Bronchial epithelial cell (primary cell): ENCODE data around the gene SNX12. TPM values are rescaled to one million over a fixed set of nuclear protein-coding genes. Genes with fewer than 3 reads are reported as not detected.
"Not testable (repeated sequence)": the region's sequence is repeated elsewhere in the genome, so short reads cannot be mapped to it uniquely, and the experiment has no call there.

Source experiments
- DNase-seq: peaks from one replicate; pipeline ENCODE4 v3.0.0-alpha.2; 2010; ENCODE audit warnings: low read depth
- FAIRE-seq: peaks from 2 replicates; lab custom pipeline; 2011; peaks lifted over from hg19 to GRCh38; lab: Jason Lieb, UNC
- H3K27me3 ChIP-seq: 2 replicates; pipeline ENCODE4 v1.5.1; 2011; ENCODE audit warnings: low read length; ENCODE audit not compliant: control insufficient read depth, insufficient read depth
- H3K36me3 ChIP-seq: 2 replicates; pipeline ENCODE4 v1.5.1; 2011; ENCODE audit warnings: low read length; ENCODE audit not compliant: control insufficient read depth, insufficient read depth
- H3K4me3 ChIP-seq: 2 replicates; pipeline ENCODE4 v1.5.1; 2011; ENCODE audit warnings: mild to moderate bottlenecking, low read depth, low read length, control low read depth
- CTCF ChIP-seq: IDR thresholded peaks from 2 replicates; pipeline ENCODE4 v1.5.1; 2011; ENCODE audit warnings: mild to moderate bottlenecking, moderate library complexity, low read length, control low read depth, inconsistent platforms; ENCODE audit not compliant: insufficient read depth, severe bottlenecking
- total RNA-seq: library from RNA; depleted of rRNA; stranded (reverse); fragments of >200 nt; gene quantifications from 2 replicates; pipeline ENCODE4 v1.2.1, GENCODE V29; 2014

The SNX12 gene
- total RNA-seq, 1 donor from 2014 or later, result 75.3 TPM

GRCh38 chrX:71067089-71067488, 1.0 kb downstream of the SNX12 start:
- H3K27me3 ChIP-seq, result no peaks in the 10 kb centered on the region
- TF ChIP-seq CTCF, result no peak
- FAIRE-seq (no peak), DNase-seq (no peak)
- H3K36me3 ChIP-seq, result no peaks in the 10 kb centered on the region
- H3K4me3 ChIP-seq, result peak overlapping the region; percentile 62

GRCh38 chrX:71060127-71060526, 8.0 kb downstream of the SNX12 start:
- TF ChIP-seq CTCF, result no peak
- H3K4me3 ChIP-seq, result no peak overlapping the region
- FAIRE-seq (no peak), DNase-seq (no peak)
- no peaks in the 10 kb centered on the region for H3K27me3 ChIP-seq
- peaks cover 3% of the 10 kb centered on the region for H3K36me3 ChIP-seq

GRCh38 chrX:71057848-71058530, 10.1 kb downstream of the SNX12 start:
- H3K27me3 ChIP-seq, result no peaks in the 10 kb centered on the region
- H3K36me3 ChIP-seq, result peaks cover 4% of the 10 kb centered on the region
- no peak overlapping the region for H3K4me3 ChIP-seq
- FAIRE-seq, result no peak
- no peak for DNase-seq
- no peak for TF ChIP-seq CTCF

GRCh38 chrX:71056867-71057266, 11.3 kb downstream of the SNX12 start:
- TF ChIP-seq CTCF, result no peak
- no peak for FAIRE-seq
- DNase-seq, result no peak

GRCh38 chrX:71053217-71053621, 14.9 kb downstream of the SNX12 start:
- no peak for TF ChIP-seq CTCF
- no peak for FAIRE-seq
- Histone ChIP-seq H3K36me3 (peaks cover 2% of the 10 kb centered on the region), H3K4me3 (no peak overlapping the region), H3K27me3 (no peaks in the 10 kb centered on the region)
- DNase-seq, result no peak

More at GRCh38 chrX:71056867-71057266, 11.3 kb downstream of the SNX12 start:
- no peaks in the 10 kb centered on the region for H3K27me3 ChIP-seq
- peaks cover 4% of the 10 kb centered on the region for H3K36me3 ChIP-seq
- H3K4me3 ChIP-seq, result no peak overlapping the region

- DNase-seq (no peak), FAIRE-seq (no peak)
- peaks cover 2% of the 10 kb centered on the region for H3K36me3 ChIP-seq
- TF ChIP-seq CTCF, result no peak
- H3K27me3 ChIP-seq, result no peaks in the 10 kb centered on the region
- no peak overlapping the region for H3K4me3 ChIP-seq
These were observed 15.4 kb downstream of the SNX12 start for GRCh38 chrX:71052721-71053120.

GRCh38 chrX:71047891-71048290, 20.2 kb downstream of the SNX12 start:
- not testable (repeated sequence) for FAIRE-seq

More at GRCh38 chrX:71047891-71048290, 20.2 kb downstream of the SNX12 start:
- not testable (repeated sequence) for DNase-seq, H3K4me3 ChIP-seq, H3K27me3 ChIP-seq, H3K36me3 ChIP-seq
